GM12865 (cell line): ENCODE data around the gene AP1M2.

Experiments
- DNase-seq: peaks from one replicate; pipeline ENCODE4 v3.0.0; 2010; ENCODE audit warnings: low read depth
- H3K4me3 ChIP-seq: 2 replicates; pipeline ENCODE4 v1.5.1; 2011; ENCODE audit warnings: mild to moderate bottlenecking, low read depth, low read length, control low read depth
- CTCF ChIP-seq: IDR thresholded peaks from 2 replicates; pipeline ENCODE4 v1.5.1; 2011; ENCODE audit warnings: low read length, control low read depth, low read depth, inconsistent platforms; ENCODE audit not compliant: insufficient read depth; ENCODE audit errors: missing control alignments

Gene AP1M2

GRCh38 chr19:10625003-10625761 is 38.1 kb upstream of the AP1M2 start, which contains the start of gene SLC44A2:
TSS of gene SLC44A2 (plus strand) at chr19:10625553. CDS start at chr19:10625634, 81 bp downstream.
- no peak within 1 kb of the TSS for H3K4me3 ChIP-seq
- DNase-seq, result no peak
- no peak for TF ChIP-seq CTCF

GRCh38 chr19:10624585-10624984 is 37.5 kb upstream of the AP1M2 start:
- no peak for DNase-seq
- no peak for TF ChIP-seq CTCF
- no peak overlapping the region for H3K4me3 ChIP-seq

- no peak for DNase-seq
- no peak overlapping the region for H3K4me3 ChIP-seq
- no peak for TF ChIP-seq CTCF
These were observed 34.9 kb upstream of the AP1M2 start for GRCh38 chr19:10621966-10622365.

GRCh38 chr19:10620786-10621185 is 33.7 kb upstream of the AP1M2 start:
- no peak for TF ChIP-seq CTCF
- no peak for DNase-seq

GRCh38 chr19:10618846-10619245 is 31.7 kb upstream of the AP1M2 start:
- no peak for TF ChIP-seq CTCF
- H3K4me3 ChIP-seq, result no peak overlapping the region
- no peak for DNase-seq

More at GRCh38 chr19:10620786-10621185, 33.7 kb upstream of the AP1M2 start:
- H3K4me3 ChIP-seq, result no peak overlapping the region

- H3K4me3 ChIP-seq, result no peak overlapping the region
- DNase-seq, result no peak
- no peak for TF ChIP-seq CTCF
These were observed 30.5 kb upstream of the AP1M2 start for GRCh38 chr19:10617409-10618121.
